Measurements from ENCODE around the gene MCC.

GRCh38 chr5:113119246-113119924 is 368.9 kb downstream of the MCC start:
- TF ChIP-seq CTCF (IDR thresholded peaks at IDR 0.05): no peak
- TF ChIP-seq POLR2A (IDR thresholded peaks at IDR 0.05): no peak
